Activated B cell treated with CpG ODN at 0.5 μM for 24 hours (primary cell): ENCODE measurements around the gene PCDHGA2. TPM values are rescaled to one million over a fixed set of nuclear protein-coding genes. Genes with fewer than 3 reads are reported as not detected.
A peak's percentile ranks its signal among the peaks of the same experiment; 100 is the strongest.
"Not testable (repeated sequence)": the region's sequence is repeated elsewhere in the genome, so short reads cannot be mapped to it uniquely, and the experiment has no call there.

Experiments used
- ATAC-seq: fragments of 200-7000 bp; cut with Tn5 transposase; one replicate; pipeline ENCODE4 v1.10.0; 2021; ENCODE audit warnings: low read depth, mild to moderate bottlenecking, moderate library complexity
- CTCF ChIA-PET: fragments of 350-600 bp; sonication (Branson Sonifier 250); formaldehyde crosslinking; loops from one replicate; lab custom pipeline; 2021; ENCODE audit warnings: antibody characterized with exemption; lab: Charles Lee
- POLR2A ChIA-PET: fragments of 350-600 bp; sonication (Branson Sonifier 250); formaldehyde crosslinking; loops from one replicate; lab custom pipeline; 2021; ENCODE audit warnings: antibody characterized with exemption; lab: Charles Lee
- DNase-seq: peaks from one replicate; pipeline ENCODE4 v3.0.0; 2022
- H3K27ac Mint-ChIP-seq: one replicate; pipeline ENCODE4 v1.8.0; 2020; ENCODE audit warnings: mixed read lengths
- H3K27me3 Mint-ChIP-seq: one replicate; pipeline ENCODE4 v1.8.0; 2021; ENCODE audit warnings: mixed read lengths
- H3K36me3 Mint-ChIP-seq: one replicate; pipeline ENCODE4 v1.8.0; 2021; ENCODE audit warnings: low read depth, mixed read lengths
- H3K4me1 Mint-ChIP-seq: one replicate; pipeline ENCODE4 v1.8.0; 2021; ENCODE audit warnings: mixed read lengths
- H3K4me3 Mint-ChIP-seq: one replicate; pipeline ENCODE4 v1.8.0; 2020; ENCODE audit warnings: mild to moderate bottlenecking, mixed read lengths
- H3K9me3 Mint-ChIP-seq: one replicate; pipeline ENCODE4 v1.8.0; 2020; ENCODE audit warnings: mixed read lengths
- CTCF ChIP-seq: fragments of 200-600 bp; IDR thresholded peaks from one replicate; pipeline ENCODE4 v1.8.0; 2022; ENCODE audit warnings: antibody characterized with exemption, mild to moderate bottlenecking
- intact Hi-C: fragments of 100-400 bp; cut with micrococcal nuclease; formaldehyde crosslinking; loops from one replicate; pipeline ENCODE4 v1.15.1; 2024
- total RNA-seq: library from RNA; stranded (reverse); gene quantifications from 2 replicates; pipeline ENCODE4 v1.2.3, GENCODE V29; 2022

The PCDHGA2 gene
- total RNA-seq, 1 donor from 2014 or later = 0.09 TPM

GRCh38 chr5:141374627-141375026, 36.1 kb downstream of the PCDHGA2 start:
- ATAC-seq (no peak), DNase-seq (no peak)
- H3K27me3 Mint-ChIP-seq = peaks cover 31% of the 10 kb centered on the region
- peaks cover 24% of the 10 kb centered on the region for H3K9me3 Mint-ChIP-seq
- CTCF ChIA-PET = interaction anchor here (1.3 kb wide), 1 partner anchor 23 kb away, joined by 3 read pairs; the partner anchor contains the start of gene PCDHGB5
- H3K4me3 Mint-ChIP-seq = no peak overlapping the region
- no peak for TF ChIP-seq CTCF
- H3K27ac Mint-ChIP-seq = no peak overlapping the region
- intact Hi-C loops = loop anchor here (5.0 kb wide), 1 partner anchor 38 kb away; the partner anchor contains the start of gene PCDHGA10
- POLR2A ChIA-PET = no interaction called here
- peaks cover 7% of the 10 kb centered on the region for H3K4me1 Mint-ChIP-seq
- H3K36me3 Mint-ChIP-seq = no peaks in the 10 kb centered on the region

- POLR2A ChIA-PET, H3K36me3 Mint-ChIP-seq, CTCF ChIA-PET, DNase-seq, intact Hi-C loops, H3K4me1 Mint-ChIP-seq, H3K27ac Mint-ChIP-seq, H3K4me3 Mint-ChIP-seq, ATAC-seq: not testable (repeated sequence)
- peaks cover 28% of the 10 kb centered on the region for H3K27me3 Mint-ChIP-seq
- peaks cover 24% of the 10 kb centered on the region for H3K9me3 Mint-ChIP-seq
These were observed 37.0 kb downstream of the PCDHGA2 start for GRCh38 chr5:141375444-141376155.

GRCh38 chr5:141382469-141383294, 44.1 kb downstream of the PCDHGA2 start, which contains the start of gene PCDHGA7:
Gene PCDHGA7 (plus strand): TSS chr5:141382742. CDS start chr5:141382900, 158 bp downstream.
- ATAC-seq = no peak
- TF ChIP-seq CTCF = no peak
- intact Hi-C loops = no loop called here
- Mint-ChIP-seq H3K36me3 (peaks cover 2% of the 10 kb centered on the region), H3K9me3 (peaks cover 15% of the 10 kb centered on the region), H3K4me3 (peak within 1 kb of the TSS; percentile 76), H3K4me1 (no peaks in the 10 kb centered on the region), H3K27me3 (peaks cover 51% of the 10 kb centered on the region), H3K27ac (no peak within 1 kb of the TSS)
- no peak for DNase-seq
- ChIA-PET CTCF (no interaction called here), POLR2A (no interaction called here)

GRCh38 chr5:141383345-141383744, 44.8 kb downstream of the PCDHGA2 start:
- no peak overlapping the region for H3K27ac Mint-ChIP-seq
- no peak for ATAC-seq
- TF ChIP-seq CTCF = no peak
- no peak for DNase-seq
- intact Hi-C loops = no loop called here
- ChIA-PET POLR2A (no interaction called here), CTCF (no interaction called here)
- H3K4me1 Mint-ChIP-seq = no peaks in the 10 kb centered on the region
- peaks cover 16% of the 10 kb centered on the region for H3K9me3 Mint-ChIP-seq
- H3K36me3 Mint-ChIP-seq = peaks cover 2% of the 10 kb centered on the region
- H3K27me3 Mint-ChIP-seq = peaks cover 53% of the 10 kb centered on the region
- H3K4me3 Mint-ChIP-seq = no peak overlapping the region

- H3K27ac Mint-ChIP-seq = no peak overlapping the region
- no peaks in the 10 kb centered on the region for H3K4me1 Mint-ChIP-seq
- TF ChIP-seq CTCF = no peak
- ChIA-PET POLR2A (no interaction called here), CTCF (no interaction called here)
- ATAC-seq (no peak), DNase-seq (no peak)
- intact Hi-C loops = no loop called here
- H3K36me3 Mint-ChIP-seq = peaks cover 4% of the 10 kb centered on the region
- peaks cover 17% of the 10 kb centered on the region for H3K9me3 Mint-ChIP-seq
- no peak overlapping the region for H3K4me3 Mint-ChIP-seq
- H3K27me3 Mint-ChIP-seq = peaks cover 62% of the 10 kb centered on the region
These were observed 46.1 kb downstream of the PCDHGA2 start for GRCh38 chr5:141384471-141385267.

GRCh38 chr5:141387557-141388311, 49.2 kb downstream of the PCDHGA2 start, which contains the start of gene PCDHGB4:
Gene PCDHGB4 (plus strand): TSS chr5:141387698. CDS start chr5:141387885, 187 bp downstream.
- Mint-ChIP-seq H3K9me3 (peaks cover 24% of the 10 kb centered on the region), H3K4me3 (peak within 1 kb of the TSS; percentile 58), H3K27me3 (peaks cover 63% of the 10 kb centered on the region)
- H3K36me3 Mint-ChIP-seq, H3K4me1 Mint-ChIP-seq, intact Hi-C loops, DNase-seq, POLR2A ChIA-PET, H3K27ac Mint-ChIP-seq: not testable (repeated sequence)
- CTCF ChIA-PET = interaction anchor here (1.1 kb wide), 1 partner anchor 170 kb away, joined by 4 read pairs; no protein-coding TSS in a partner anchor
- ATAC-seq = peak; percentile 65
